Thyroid gland (tissue), 4 donors: ENCODE measurements around the gene SATB2. TPM values are rescaled to one million over a fixed set of nuclear protein-coding genes. Genes with fewer than 3 reads are reported as not detected.

Experiments
- DNase-seq, 2 donors: peaks; one replicate each; pipeline ENCODE4 v3.0.0-alpha.2; 2019
- H3K27ac ChIP-seq, 3 donors: fragments of 200-600 bp; sonication (generic); 1 replicate in 2 of 3; 2 replicates in 1 of 3; pipeline ENCODE4 v1.5.1; 2016 to 2019; ENCODE audit warnings: mild to moderate bottlenecking in 1 of 3, moderate library complexity in 1 of 3
- H3K27me3 ChIP-seq: fragments of 200-600 bp; sonication (generic); one replicate; pipeline ENCODE4 v1.5.1; 2019
- H3K36me3 ChIP-seq, 2 donors: fragments of 200-600 bp; sonication (generic); one replicate each; pipeline ENCODE4 v1.5.1; 2016 to 2019
- H3K4me1 ChIP-seq, 2 donors: fragments of 200-600 bp; sonication (generic); one replicate each; pipeline ENCODE4 v1.5.1; 2017 to 2019
- H3K4me3 ChIP-seq, 3 donors: fragments of 200-600 bp; sonication (generic); replicated peaks in 1 of 3; 1 replicate in 2 of 3; 2 replicates in 1 of 3; pipeline ENCODE4 v1.5.1; 2016; ENCODE audit warnings: mild to moderate bottlenecking in 1 of 3
- H3K9me3 ChIP-seq: fragments of 200-600 bp; sonication (generic); one replicate; pipeline ENCODE4 v1.5.1; 2017
- POLR2A ChIP-seq, 2 donors: fragments of 450-650 bp; IDR thresholded peaks; one replicate each; pipeline ENCODE4 v1.6.1; 2017; ENCODE audit warnings: antibody characterized with exemption in 2 of 2, mild to moderate bottlenecking in 2 of 2, moderate library complexity in 1 of 2
- WGBS, 2 donors: methylation state at CpG; one replicate each; pipeline ENCODE4 v1.1.5; 2017; 5-methylcytosine and 5-hydroxymethylcytosine counted together
- intact Hi-C: fragments of 100-400 bp; cut with DNase I; formaldehyde crosslinking; loops from one replicate; pipeline ENCODE4 v1.15.1; 2023
- total RNA-seq, 4 donors: library from RNA; depleted of rRNA; stranded (reverse); fragments of >200 nt; gene quantifications; one replicate each; pipeline ENCODE4 v1.2.3, GENCODE V29; 2016
- TF ChIP-seq, protein P1 (sequence below), 6 experiments: fragments of 200-600 bp in 3 of 6; fragments of 450-650 bp in 3 of 6; sonication (generic) in 3 of 6; IDR thresholded peaks; one replicate each; pipeline ENCODE4 v1.5.1; 2016 to 2019; ENCODE audit warnings: antibody characterized with exemption in 6 of 6, mild to moderate bottlenecking in 2 of 6, inconsistent platforms in 1 of 6, moderate library complexity in 1 of 6

Gene SATB2
- total RNA-seq, 4 donors from 2014 or later = 1.9 to 2.9 (median 1.9) TPM

DNA sequence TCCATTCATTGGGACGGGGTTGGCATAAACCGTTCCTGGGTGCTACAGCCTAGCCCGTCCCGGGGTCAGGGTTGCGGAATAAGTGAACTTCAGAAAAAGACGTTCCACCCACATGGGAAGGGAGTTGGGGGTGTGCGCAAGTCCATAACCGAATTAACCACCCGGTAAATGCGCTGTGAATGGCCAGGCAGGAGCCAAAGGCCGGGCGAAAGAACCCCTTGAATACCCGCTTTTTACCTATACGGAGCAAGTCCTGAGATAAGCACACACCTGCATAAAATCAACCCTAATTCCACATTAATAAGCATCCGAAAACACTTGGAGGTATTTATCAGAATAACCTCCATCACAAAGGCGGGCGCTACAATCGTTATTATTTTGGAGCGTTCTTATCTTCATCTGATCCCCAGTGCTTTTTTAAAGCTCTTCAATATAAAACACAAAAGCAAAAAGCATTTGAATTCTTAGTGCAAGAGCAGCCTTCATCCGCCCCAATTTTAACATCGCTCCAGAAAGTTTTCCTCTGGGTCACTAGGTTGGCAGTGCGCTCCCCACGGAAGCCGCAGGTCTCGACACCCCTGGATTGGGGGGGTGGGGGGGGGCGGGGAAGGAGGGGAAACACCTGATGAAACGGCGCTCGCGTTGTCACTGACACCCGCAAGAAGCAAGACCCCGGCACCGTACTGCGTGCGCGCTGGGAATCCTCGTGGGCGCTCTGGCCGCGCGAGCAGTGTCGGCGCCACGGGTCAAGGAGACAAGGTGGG is 1.2 kb downstream of the SATB2 start:
- H3K4me1 ChIP-seq = peaks cover 20 to 38% of the 10 kb centered on the region in 2 donors
- DNase-seq = no peak
- no peaks in the 10 kb centered on the region for H3K9me3 ChIP-seq
- H3K27me3 ChIP-seq = peaks cover 43% of the 10 kb centered on the region
- H3K36me3 ChIP-seq = no peaks in the 10 kb centered on the region
- TF ChIP-seq, protein P1, sequence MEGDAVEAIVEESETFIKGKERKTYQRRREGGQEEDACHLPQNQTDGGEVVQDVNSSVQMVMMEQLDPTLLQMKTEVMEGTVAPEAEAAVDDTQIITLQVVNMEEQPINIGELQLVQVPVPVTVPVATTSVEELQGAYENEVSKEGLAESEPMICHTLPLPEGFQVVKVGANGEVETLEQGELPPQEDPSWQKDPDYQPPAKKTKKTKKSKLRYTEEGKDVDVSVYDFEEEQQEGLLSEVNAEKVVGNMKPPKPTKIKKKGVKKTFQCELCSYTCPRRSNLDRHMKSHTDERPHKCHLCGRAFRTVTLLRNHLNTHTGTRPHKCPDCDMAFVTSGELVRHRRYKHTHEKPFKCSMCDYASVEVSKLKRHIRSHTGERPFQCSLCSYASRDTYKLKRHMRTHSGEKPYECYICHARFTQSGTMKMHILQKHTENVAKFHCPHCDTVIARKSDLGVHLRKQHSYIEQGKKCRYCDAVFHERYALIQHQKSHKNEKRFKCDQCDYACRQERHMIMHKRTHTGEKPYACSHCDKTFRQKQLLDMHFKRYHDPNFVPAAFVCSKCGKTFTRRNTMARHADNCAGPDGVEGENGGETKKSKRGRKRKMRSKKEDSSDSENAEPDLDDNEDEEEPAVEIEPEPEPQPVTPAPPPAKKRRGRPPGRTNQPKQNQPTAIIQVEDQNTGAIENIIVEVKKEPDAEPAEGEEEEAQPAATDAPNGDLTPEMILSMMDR (IDR thresholded peaks at IDR 0.05) = no peak
- TF ChIP-seq POLR2A (IDR thresholded peaks at IDR 0.05) = no peak
- 8 to 10% methylated on average over 37 to 43 of the region's 44 CpGs for WGBS, 2 donors
- no peak overlapping the region for H3K27ac ChIP-seq
- intact Hi-C loops = no loop called here
- peak overlapping the region in 1 of 3 donors; percentile 83 for H3K4me3 ChIP-seq

DNA sequence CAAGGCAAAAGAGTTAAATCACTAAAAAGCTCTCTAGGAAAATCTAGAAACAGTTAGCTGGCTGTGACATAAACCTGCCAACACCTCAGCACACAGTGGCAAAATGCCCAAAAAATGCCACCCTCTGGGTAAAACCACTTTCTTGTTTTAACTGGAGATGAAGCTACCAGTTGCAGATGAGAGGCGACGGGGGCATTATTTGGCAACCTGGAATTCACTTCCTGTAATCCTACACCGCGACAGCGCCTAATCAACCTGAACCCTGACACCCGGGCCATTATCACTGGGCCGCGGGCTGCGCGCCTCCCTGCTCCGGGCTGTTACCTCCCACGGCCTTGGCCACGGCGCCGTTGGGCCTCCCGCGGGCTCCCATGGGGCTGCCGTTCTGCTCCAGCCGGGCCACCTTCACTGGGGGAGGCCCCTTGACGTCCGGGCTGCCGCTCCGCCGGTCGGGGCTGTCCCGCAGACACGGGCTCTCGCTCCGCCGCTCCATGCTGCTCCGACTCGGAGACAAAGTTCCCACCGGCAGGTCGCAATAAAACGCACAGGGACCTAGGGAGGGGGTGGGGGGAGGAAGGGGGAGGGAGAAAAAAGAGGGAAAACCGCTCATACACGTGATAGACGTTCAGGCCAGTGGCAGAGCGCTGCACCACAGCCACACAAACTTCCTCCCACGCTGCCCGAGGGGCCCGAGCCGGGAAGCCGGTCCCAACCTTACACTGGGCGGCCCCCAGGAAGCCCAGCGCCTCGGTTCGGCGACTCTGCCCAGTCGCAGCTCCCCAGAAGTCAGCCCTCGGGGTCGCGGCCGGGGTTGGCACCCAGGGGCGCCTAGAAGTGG is 2.0 kb downstream of the SATB2 start:
- peaks cover 37% of the 10 kb centered on the region for H3K27me3 ChIP-seq
- 2 to 7% methylated on average over 30 to 40 of the region's 55 CpGs for WGBS, 2 donors
- no peaks in the 10 kb centered on the region for H3K9me3 ChIP-seq
- peak in 1 of 2 donors; percentile 21 for DNase-seq
- no peak overlapping the region for H3K27ac ChIP-seq
- H3K4me3 ChIP-seq = peak overlapping the region in 1 of 3 donors; percentile 10
- intact Hi-C loops = no loop called here
- peaks cover 20 to 38% of the 10 kb centered on the region in 2 donors for H3K4me1 ChIP-seq
- no peak for TF ChIP-seq POLR2A (IDR thresholded peaks at IDR 0.05)
- TF ChIP-seq, protein P1 (IDR thresholded peaks at IDR 0.05) = no peak
- no peaks in the 10 kb centered on the region for H3K36me3 ChIP-seq

DNA sequence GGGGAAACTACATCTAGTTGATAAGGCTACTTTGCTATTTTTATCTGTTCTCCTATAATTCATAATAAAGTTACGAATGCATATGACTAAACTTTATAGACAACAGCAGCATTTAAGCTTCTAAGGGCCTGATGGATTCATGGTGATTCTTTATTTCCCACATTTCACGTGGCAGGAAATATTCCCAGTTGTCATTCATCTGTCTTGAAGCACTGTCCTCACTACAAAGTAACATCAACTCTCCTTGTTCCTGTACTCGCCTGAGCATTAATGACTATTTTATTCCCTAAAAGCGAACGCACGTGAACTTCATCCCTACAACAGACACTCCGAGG is 2.6 kb downstream of the SATB2 start:
- Histone ChIP-seq H3K9me3 (no peaks in the 10 kb centered on the region), H3K36me3 (no peaks in the 10 kb centered on the region), H3K4me1 (peaks cover 20 to 35% of the 10 kb centered on the region in 2 donors), H3K27ac (no peak overlapping the region), H3K27me3 (peaks cover 37% of the 10 kb centered on the region), H3K4me3 (no peak overlapping the region)
- 57 to 66% methylated on average over 7 of the region's 7 CpGs for WGBS, 2 donors
- intact Hi-C loops = no loop called here
- TF ChIP-seq, protein P1 (IDR thresholded peaks at IDR 0.05) = no peak
- TF ChIP-seq POLR2A (IDR thresholded peaks at IDR 0.05) = no peak
- no peak for DNase-seq

DNA sequence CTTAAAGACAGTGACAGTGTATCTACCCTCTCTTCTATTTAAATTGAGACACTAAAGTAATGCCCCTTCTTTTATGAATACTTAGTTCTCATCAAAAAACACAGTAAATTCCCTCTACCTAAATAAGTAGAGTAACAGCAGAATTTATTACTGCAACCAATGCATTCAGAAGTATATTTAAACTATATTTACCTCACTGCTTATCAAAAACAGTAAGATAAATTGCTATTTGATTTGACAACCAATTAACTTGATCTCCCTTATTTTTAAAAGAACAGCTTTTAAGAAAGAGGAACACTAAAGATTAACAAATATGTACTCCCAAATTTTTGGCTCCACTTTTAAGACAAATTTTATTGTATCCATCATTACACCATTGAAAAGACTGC is 4.8 kb downstream of the SATB2 start:
- peaks cover 37% of the 10 kb centered on the region for H3K27me3 ChIP-seq

More for the DNA sequence above, 4.8 kb downstream of the SATB2 start:
- Histone ChIP-seq H3K27ac (no peak overlapping the region), H3K36me3 (no peaks in the 10 kb centered on the region), H3K4me1 (peaks cover 20 to 26% of the 10 kb centered on the region in 2 donors), H3K4me3 (no peak overlapping the region), H3K9me3 (no peaks in the 10 kb centered on the region)
- no peak for DNase-seq
- intact Hi-C loops = no loop called here
- TF ChIP-seq, protein P1 (IDR thresholded peaks at IDR 0.05) = no peak
- TF ChIP-seq POLR2A (IDR thresholded peaks at IDR 0.05) = no peak
